Stimulated activated CD4-positive, alpha-beta T cell treated with anti-CD3 and anti-CD28 coated beads, Interleukin-1b, Interleukin-23, amount 100 ng/mL, for 48 hours (primary cell): ENCODE data around the gene CELA3B.
"Not testable (repeated sequence)": the region's sequence is repeated elsewhere in the genome, so short reads cannot be mapped to it uniquely, and the experiment has no call there.

Experiments
- DNase-seq: peaks from one replicate; pipeline ENCODE4 v3.0.0-alpha.2; 2020

CELA3B gene

GRCh38 chr1:21976703-21977239, at the start of gene CELA3B:
TSS of gene CELA3B (plus strand) at chr1:21977022. CDS start at chr1:21977040, 18 bp downstream.
- not testable (repeated sequence) for DNase-seq

- DNase-seq, result no peak
These were observed 49.1 kb upstream of the CELA3B start for GRCh38 chr1:21927533-21928237.

GRCh38 chr1:21930080-21930571, 46.7 kb upstream of the CELA3B start:
- no peak for DNase-seq

GRCh38 chr1:21930629-21931170, 46.1 kb upstream of the CELA3B start:
- DNase-seq, result no peak

- no peak for DNase-seq
These were observed 45.4 kb upstream of the CELA3B start for GRCh38 chr1:21931171-21932093.

GRCh38 chr1:21932127-21932526, 44.7 kb upstream of the CELA3B start:
- no peak for DNase-seq

GRCh38 chr1:21933397-21934248, 43.2 kb upstream of the CELA3B start:
- no peak for DNase-seq

GRCh38 chr1:21935393-21935804, 41.4 kb upstream of the CELA3B start:
- DNase-seq, result no peak

- no peak for DNase-seq
These were observed 40.9 kb upstream of the CELA3B start for GRCh38 chr1:21935891-21936365.

- no peak for DNase-seq
These were observed 40.3 kb upstream of the CELA3B start for GRCh38 chr1:21936366-21937031.

GRCh38 chr1:21937034-21937371, 39.8 kb upstream of the CELA3B start, which contains the start of gene HSPG2:
TSS of gene HSPG2 (minus strand) at chr1:21937310. CDS start at chr1:21937217, 93 bp downstream.
- DNase-seq, result no peak

- DNase-seq, result peak; percentile 47
These were observed 39.3 kb upstream of the CELA3B start for GRCh38 chr1:21937372-21938121.

- no peak for DNase-seq
These were observed 37.9 kb upstream of the CELA3B start for GRCh38 chr1:21938732-21939538.

GRCh38 chr1:21939650-21940374, 37.0 kb upstream of the CELA3B start:
- no peak for DNase-seq

GRCh38 chr1:21940492-21940891, 36.3 kb upstream of the CELA3B start:
- no peak for DNase-seq

GRCh38 chr1:21941370-21941769, 35.5 kb upstream of the CELA3B start:
- DNase-seq, result no peak

- DNase-seq, result no peak
These were observed 34.4 kb upstream of the CELA3B start for GRCh38 chr1:21942464-21942863.

- not testable (repeated sequence) for DNase-seq
These were observed 33.7 kb upstream of the CELA3B start for GRCh38 chr1:21942959-21943640.

- DNase-seq, result no peak
These were observed 32.1 kb upstream of the CELA3B start for GRCh38 chr1:21944733-21945073.
